ENCODE results near the gene RIC8B.

RIC8B gene

DNA sequence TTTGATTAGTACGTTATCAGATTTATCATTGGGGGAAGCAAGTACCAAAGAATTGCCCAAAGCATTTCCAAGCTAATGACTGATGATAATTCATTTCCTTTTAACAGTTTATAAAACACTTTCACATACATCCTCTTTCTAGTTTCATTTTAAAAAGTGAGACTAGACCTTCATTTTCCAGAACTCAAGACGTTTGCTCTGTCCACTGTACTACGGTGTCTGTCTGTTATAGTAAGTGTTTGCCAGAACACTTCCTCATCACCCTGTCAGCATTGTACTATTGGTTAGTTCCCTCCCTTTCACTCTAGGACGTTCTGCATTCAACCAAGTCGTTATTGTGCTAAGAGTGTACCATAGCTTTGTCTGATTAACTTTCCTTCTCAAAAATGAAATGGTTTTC lies 99.5 kb downstream of the RIC8B start:
- H3K4me1 ChIP-seq (ENCODE audit: low read length) = no peaks in the 10 kb centered on the region
- H3K79me2 ChIP-seq (ENCODE audit: low read length) = no peaks in the 10 kb centered on the region
- H3K27ac ChIP-seq (ENCODE audit: low read length) = no peak overlapping the region
- H3K4me2 ChIP-seq (ENCODE audit: low read depth, low read length) = no peak overlapping the region
- no peaks in the 10 kb centered on the region for H3K27me3 ChIP-seq (replicated peaks; ENCODE audit: insufficient read depth, low read length)
- no peaks in the 10 kb centered on the region for H3K9me3 ChIP-seq (replicated peaks; ENCODE audit: insufficient read depth, low read length)
- H4K20me1 ChIP-seq (ENCODE audit: insufficient read depth, low read length) = no peaks in the 10 kb centered on the region
- no peak overlapping the region for H2AFZ ChIP-seq (ENCODE audit: low read length)
- TF ChIP-seq EZH2 (optimal IDR thresholded peaks at IDR 0.05; ENCODE audit: low read depth, low read length) (no peak), CTCF (IDR thresholded peaks at IDR 0.05; ENCODE audit: low read length) (no peak), EZH2phosphoT487 (IDR thresholded peaks at IDR 0.05; ENCODE audit: low read length) (no peak)
- DNase-seq = no peak
- no peaks in the 10 kb centered on the region for H3K36me3 ChIP-seq (replicated peaks; ENCODE audit: insufficient read depth, low read length)
- H3K4me3 ChIP-seq (ENCODE audit: low read length) = no peak overlapping the region
- H3K9ac ChIP-seq (ENCODE audit: low read length) = no peak overlapping the region
- H3K9me2 ChIP-seq (replicated peaks; ENCODE audit: insufficient read depth, low read length) = no peaks in the 10 kb centered on the region
- H3F3A ChIP-seq (ENCODE audit: insufficient read depth, low read length) = no peaks in the 10 kb centered on the region

- Histone ChIP-seq H3K36me3 (replicated peaks; ENCODE audit: insufficient read depth, low read length) (no peaks in the 10 kb centered on the region), H3K27ac (ENCODE audit: low read length) (no peak overlapping the region), H3K9me3 (replicated peaks; ENCODE audit: insufficient read depth, low read length) (no peaks in the 10 kb centered on the region), H3K4me3 (ENCODE audit: low read length) (no peak overlapping the region), H3K27me3 (replicated peaks; ENCODE audit: insufficient read depth, low read length) (no peaks in the 10 kb centered on the region), H3K4me2 (ENCODE audit: low read depth, low read length) (no peak overlapping the region), H3K4me1 (ENCODE audit: low read length) (no peaks in the 10 kb centered on the region), H3F3A (ENCODE audit: insufficient read depth, low read length) (no peaks in the 10 kb centered on the region), H3K9ac (ENCODE audit: low read length) (no peak overlapping the region), H3K9me2 (replicated peaks; ENCODE audit: insufficient read depth, low read length) (no peaks in the 10 kb centered on the region), H2AFZ (ENCODE audit: low read length) (no peak overlapping the region), H3K79me2 (ENCODE audit: low read length) (no peaks in the 10 kb centered on the region), H4K20me1 (ENCODE audit: insufficient read depth, low read length) (no peaks in the 10 kb centered on the region)
- DNase-seq = no peak
- TF ChIP-seq EZH2 (optimal IDR thresholded peaks at IDR 0.05; ENCODE audit: low read depth, low read length) (no peak), EZH2phosphoT487 (IDR thresholded peaks at IDR 0.05; ENCODE audit: low read length) (no peak), CTCF (IDR thresholded peaks at IDR 0.05; ENCODE audit: low read length) (no peak)
These were observed 104.3 kb downstream of the RIC8B start for GRCh38 chr12:106878804-106879203.

DNA sequence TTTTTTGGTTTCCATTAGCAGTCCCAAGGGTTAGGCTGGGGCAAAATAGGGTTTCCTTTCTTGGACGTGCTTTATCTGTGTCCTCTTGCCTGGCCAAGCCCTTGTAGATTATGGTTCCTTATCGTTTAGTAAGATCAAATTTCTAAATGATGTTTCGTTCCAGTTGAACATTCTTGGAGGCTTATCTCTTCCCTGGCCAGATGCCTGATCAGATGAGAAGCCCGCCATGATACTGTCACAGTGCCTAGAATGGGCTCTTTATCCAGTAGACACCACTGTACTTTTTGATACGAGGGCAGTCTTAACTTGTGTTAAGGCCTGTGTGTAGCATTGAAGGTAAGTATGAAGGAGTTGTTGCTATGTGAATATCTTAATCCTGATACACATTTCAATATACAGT lies 105.1 kb downstream of the RIC8B start:
- H2AFZ ChIP-seq (ENCODE audit: low read length) = no peak overlapping the region
- no peak overlapping the region for H3K4me3 ChIP-seq (ENCODE audit: low read length)
- H3K27me3 ChIP-seq (replicated peaks; ENCODE audit: insufficient read depth, low read length) = no peaks in the 10 kb centered on the region
- H3K36me3 ChIP-seq (replicated peaks; ENCODE audit: insufficient read depth, low read length) = no peaks in the 10 kb centered on the region
- H4K20me1 ChIP-seq (ENCODE audit: insufficient read depth, low read length) = no peaks in the 10 kb centered on the region
- H3K9me2 ChIP-seq (replicated peaks; ENCODE audit: insufficient read depth, low read length) = no peaks in the 10 kb centered on the region
- H3K27ac ChIP-seq (ENCODE audit: low read length) = no peak overlapping the region
- DNase-seq = no peak
- H3K79me2 ChIP-seq (ENCODE audit: low read length) = no peaks in the 10 kb centered on the region
- H3K9me3 ChIP-seq (replicated peaks; ENCODE audit: insufficient read depth, low read length) = no peaks in the 10 kb centered on the region
- H3K9ac ChIP-seq (ENCODE audit: low read length) = no peak overlapping the region
- H3K4me1 ChIP-seq (ENCODE audit: low read length) = no peaks in the 10 kb centered on the region
- H3F3A ChIP-seq (ENCODE audit: insufficient read depth, low read length) = no peaks in the 10 kb centered on the region
- no peak for TF ChIP-seq CTCF (IDR thresholded peaks at IDR 0.05; ENCODE audit: low read length)
- TF ChIP-seq EZH2 (optimal IDR thresholded peaks at IDR 0.05; ENCODE audit: low read depth, low read length) = no peak
- TF ChIP-seq EZH2phosphoT487 (IDR thresholded peaks at IDR 0.05; ENCODE audit: low read length) = no peak
- no peak overlapping the region for H3K4me2 ChIP-seq (ENCODE audit: low read depth, low read length)

Data from MM.1S (cell line).